ENCODE measurements around the gene SPECC1.

The SPECC1 gene

GRCh38 chr17:20180661-20181060 lies 171.5 kb downstream of the SPECC1 start:
- no peaks in the 10 kb centered on the region for H3K36me3 Mint-ChIP-seq (ENCODE audit: low read depth)
- no peaks in the 10 kb centered on the region for H3K27me3 Mint-ChIP-seq (ENCODE audit: low read depth)
- H3K4me1 Mint-ChIP-seq = no peaks in the 10 kb centered on the region
- H3K27ac Mint-ChIP-seq = no peak overlapping the region
- H3K4me3 Mint-ChIP-seq = no peak overlapping the region
- no peaks in the 10 kb centered on the region for H3K9me3 Mint-ChIP-seq
- no peak for TF ChIP-seq CTCF (IDR thresholded peaks at IDR 0.05; ENCODE audit: unreplicated experiment in 3 of 3)

- H3K27me3 Mint-ChIP-seq (ENCODE audit: low read depth) = no peaks in the 10 kb centered on the region
- H3K27ac Mint-ChIP-seq = no peak overlapping the region
- no peak overlapping the region for H3K4me3 Mint-ChIP-seq
- H3K9me3 Mint-ChIP-seq = no peaks in the 10 kb centered on the region
- no peaks in the 10 kb centered on the region for H3K36me3 Mint-ChIP-seq (ENCODE audit: low read depth)
- H3K4me1 Mint-ChIP-seq = peaks cover 4% of the 10 kb centered on the region
- TF ChIP-seq CTCF (IDR thresholded peaks at IDR 0.05; ENCODE audit: unreplicated experiment in 3 of 3) = no peak
These were observed 175.0 kb downstream of the SPECC1 start for GRCh38 chr17:20184181-20184580.

- Mint-ChIP-seq H3K4me1 (peaks cover 9% of the 10 kb centered on the region), H3K27me3 (ENCODE audit: low read depth) (no peaks in the 10 kb centered on the region), H3K9me3 (no peaks in the 10 kb centered on the region), H3K36me3 (ENCODE audit: low read depth) (no peaks in the 10 kb centered on the region), H3K4me3 (no peak overlapping the region), H3K27ac (no peak overlapping the region)
- no peak for TF ChIP-seq CTCF (IDR thresholded peaks at IDR 0.05; ENCODE audit: unreplicated experiment in 3 of 3)
These were observed 175.9 kb downstream of the SPECC1 start for GRCh38 chr17:20184977-20185619.

GRCh38 chr17:20187049-20187448 lies 177.9 kb downstream of the SPECC1 start:
- TF ChIP-seq CTCF (IDR thresholded peaks at IDR 0.05; ENCODE audit: unreplicated experiment in 3 of 3) = no peak
- Mint-ChIP-seq H3K4me1 (peaks cover 9% of the 10 kb centered on the region), H3K27ac (peak overlapping the region in 1 of 3 experiments; percentile 32), H3K4me3 (no peak overlapping the region), H3K36me3 (ENCODE audit: low read depth) (no peaks in the 10 kb centered on the region), H3K9me3 (no peaks in the 10 kb centered on the region), H3K27me3 (ENCODE audit: low read depth) (no peaks in the 10 kb centered on the region)

GRCh38 chr17:20189302-20189701 lies 180.1 kb downstream of the SPECC1 start:
- no peak for TF ChIP-seq CTCF (IDR thresholded peaks at IDR 0.05; ENCODE audit: unreplicated experiment in 3 of 3)
- Mint-ChIP-seq H3K4me1 (peaks cover 9% of the 10 kb centered on the region), H3K27me3 (ENCODE audit: low read depth) (no peaks in the 10 kb centered on the region), H3K9me3 (peaks cover 9% of the 10 kb centered on the region), H3K4me3 (no peak overlapping the region), H3K36me3 (ENCODE audit: low read depth) (no peaks in the 10 kb centered on the region), H3K27ac (peak overlapping the region in 2 of 3 experiments; percentile 7 to 53)

- peaks cover 9% of the 10 kb centered on the region for H3K9me3 Mint-ChIP-seq
- peaks cover 9% of the 10 kb centered on the region for H3K4me1 Mint-ChIP-seq
- H3K36me3 Mint-ChIP-seq (ENCODE audit: low read depth) = peaks cover 3% of the 10 kb centered on the region
- no peak for TF ChIP-seq CTCF (IDR thresholded peaks at IDR 0.05; ENCODE audit: unreplicated experiment in 3 of 3)
- H3K4me3 Mint-ChIP-seq = no peak overlapping the region
- H3K27me3 Mint-ChIP-seq (ENCODE audit: low read depth) = no peaks in the 10 kb centered on the region
- H3K27ac Mint-ChIP-seq = peak overlapping the region in 2 of 3 experiments; percentile 7 to 53
These were observed 180.8 kb downstream of the SPECC1 start for GRCh38 chr17:20189979-20190378.
